Activated T-helper 1 cell treated with Interleukin-2 at 50 U/mL for 16 hours (primary cell): ENCODE measurements around the gene NNMT.

Experiments
- DNase-seq: peaks from one replicate; pipeline ENCODE4 v3.0.0-alpha.2; 2020; ENCODE audit warnings: low read depth

Gene NNMT

GRCh38 chr11:114348200-114349191 lies 52.3 kb downstream of the NNMT start:
- DNase-seq: no peak

- no peak for DNase-seq
Measured at GRCh38 chr11:114350022-114350421, 53.8 kb downstream of the NNMT start.

GRCh38 chr11:114353443-114353842 lies 57.2 kb downstream of the NNMT start:
- no peak for DNase-seq

DNA sequence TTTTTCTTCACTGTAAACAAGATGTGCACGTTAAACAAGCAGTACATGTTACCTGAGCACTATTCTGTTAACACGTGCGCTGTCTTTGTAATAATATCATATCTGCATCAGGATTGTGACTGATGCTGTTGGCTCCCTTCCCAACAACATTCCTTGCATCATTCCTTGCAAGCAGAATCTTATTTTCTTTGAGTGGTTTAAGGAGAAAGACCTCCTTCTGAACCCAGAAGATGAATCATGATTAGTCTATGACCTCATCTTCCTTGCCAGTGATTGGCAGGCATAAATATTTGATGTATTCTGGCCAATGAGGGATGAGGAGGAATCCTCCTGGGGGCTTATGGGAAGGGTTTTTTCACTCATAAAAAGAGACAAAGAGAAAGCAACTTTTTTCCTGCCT lies 57.9 kb downstream of the NNMT start:
- DNase-seq: no peak

GRCh38 chr11:114358716-114359115 lies 62.5 kb downstream of the NNMT start:
- no peak for DNase-seq

DNA sequence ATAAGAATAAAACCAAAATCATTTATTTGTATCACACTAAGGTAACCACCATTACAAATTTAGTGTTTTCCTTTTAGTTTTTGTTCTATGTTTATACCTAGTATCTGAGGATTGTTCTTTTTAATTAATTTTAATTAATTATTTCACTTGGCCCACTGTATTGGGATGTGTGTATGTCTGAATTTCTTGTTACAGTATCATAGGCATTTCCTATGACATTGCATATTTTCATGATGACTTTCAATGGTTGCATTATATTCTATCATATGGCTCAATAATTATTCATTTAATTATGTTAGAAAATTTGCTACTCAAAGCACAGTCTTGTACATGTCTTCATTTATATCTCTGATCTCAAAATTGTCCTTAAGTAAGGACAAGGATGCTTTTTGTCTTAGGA lies 63.1 kb downstream of the NNMT start:
- no peak for DNase-seq

DNA sequence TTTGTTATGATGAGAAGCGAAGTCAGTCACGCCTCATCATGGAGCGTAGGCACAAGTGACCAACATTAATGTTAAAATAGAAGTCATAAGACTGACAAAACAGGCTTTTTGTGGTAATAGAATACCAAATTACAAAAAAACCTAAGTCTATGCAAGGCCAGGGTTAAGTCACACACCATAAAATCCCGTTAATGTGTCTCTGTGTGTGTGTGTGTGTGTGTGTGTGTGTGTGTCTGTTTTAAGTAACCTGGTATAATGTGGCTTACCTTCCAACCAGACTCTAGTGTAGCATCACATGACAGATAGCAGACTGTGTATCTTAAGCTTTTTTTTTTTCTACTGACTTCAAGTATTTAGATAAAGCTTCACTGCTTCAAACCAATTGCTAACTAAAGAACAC lies 66.1 kb downstream of the NNMT start:
- DNase-seq: no peak

GRCh38 chr11:114362958-114363357 lies 66.8 kb downstream of the NNMT start:
- no peak for DNase-seq
